ENCODE results near the gene RAB11A. TPM values are rescaled to one million over a fixed set of nuclear protein-coding genes. Genes with fewer than 3 reads are reported as not detected.

RAB11A gene
- total RNA-seq, 1 experiment from 2014 or later = 245 TPM

DNA sequence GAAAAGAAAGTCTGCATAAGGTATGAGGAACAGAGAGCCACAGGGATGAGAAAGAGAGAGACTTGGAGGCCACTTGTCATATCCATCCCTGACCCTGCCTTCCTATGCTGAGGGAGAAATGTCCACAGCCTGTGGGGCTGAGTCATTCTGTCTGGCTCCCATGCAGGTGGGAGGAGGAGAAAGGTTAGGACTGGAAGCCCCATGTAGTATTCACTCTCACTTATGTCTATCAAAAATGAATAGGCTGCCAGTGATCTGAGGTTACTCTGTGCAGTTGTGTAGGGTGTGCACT is 71.3 kb downstream of the RAB11A start (continued):
- TF ChIP-seq FOXK1 (CRISPR knock-in tag; IDR thresholded peaks at IDR 0.05) = no peak
- TF ChIP-seq ZNF121 (CRISPR knock-in tag; IDR thresholded peaks at IDR 0.05) = no peak
- no peak for TF ChIP-seq FOXP1 (CRISPR knock-in tag; IDR thresholded peaks at IDR 0.05; ENCODE audit: borderline replicate concordance)
- no peak for TF ChIP-seq NR2C2 (CRISPR knock-in tag; IDR thresholded peaks at IDR 0.05)
- no peak for TF ChIP-seq ZNF138 (CRISPR knock-in tag; conservative IDR thresholded peaks at IDR 0.05)
- TF ChIP-seq, protein P1, sequence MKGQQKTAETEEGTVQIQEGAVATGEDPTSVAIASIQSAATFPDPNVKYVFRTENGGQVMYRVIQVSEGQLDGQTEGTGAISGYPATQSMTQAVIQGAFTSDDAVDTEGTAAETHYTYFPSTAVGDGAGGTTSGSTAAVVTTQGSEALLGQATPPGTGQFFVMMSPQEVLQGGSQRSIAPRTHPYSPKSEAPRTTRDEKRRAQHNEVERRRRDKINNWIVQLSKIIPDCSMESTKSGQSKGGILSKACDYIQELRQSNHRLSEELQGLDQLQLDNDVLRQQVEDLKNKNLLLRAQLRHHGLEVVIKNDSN (CRISPR knock-in tag; IDR thresholded peaks at IDR 0.05) = no peak

Other genes starting within 250 kb of the RAB11A start
- gene SLC24A1, start 247.6 kb upstream of the RAB11A start, total RNA-seq (2021) = 7.0 to 10.7 TPM (median 10.3 TPM) in 3 replicates
- 4.9 to 5.7 TPM (median 5.5 TPM) in 3 replicates for gene DENND4A, start 77.2 kb upstream of the RAB11A start, total RNA-seq (2021)

Measured in WTC11 (cell line).